Endothelial cell (in vitro differentiated cells): Measurements from ENCODE around the gene ZNF444. TPM values are rescaled to one million over a fixed set of nuclear protein-coding genes. Genes with fewer than 3 reads are reported as not detected.

Experiments
- DNase-seq: peaks from one replicate; pipeline ENCODE4 v3.0.0; 2021; ENCODE audit warnings: low spot score
- H3K27ac Mint-ChIP-seq: one replicate; pipeline ENCODE4 v1.8.0; 2021; ENCODE audit warnings: mixed read lengths, inconsistent platforms; ENCODE audit not compliant: unreplicated experiment
- H3K27me3 Mint-ChIP-seq: one replicate; pipeline ENCODE4 v1.8.0; 2021; ENCODE audit warnings: mild to moderate bottlenecking, moderate library complexity, mixed read lengths, inconsistent platforms; ENCODE audit not compliant: unreplicated experiment
- H3K36me3 Mint-ChIP-seq: one replicate; pipeline ENCODE4 v1.8.0; 2021; ENCODE audit warnings: mild to moderate bottlenecking, low read depth, mixed read lengths, inconsistent platforms; ENCODE audit not compliant: unreplicated experiment
- H3K4me1 Mint-ChIP-seq: one replicate; pipeline ENCODE4 v1.8.0; 2021; ENCODE audit warnings: mild to moderate bottlenecking, mixed read lengths, inconsistent platforms; ENCODE audit not compliant: unreplicated experiment
- H3K4me3 Mint-ChIP-seq: one replicate; pipeline ENCODE4 v1.8.0; 2021; ENCODE audit warnings: mild to moderate bottlenecking, mixed read lengths, inconsistent platforms; ENCODE audit not compliant: unreplicated experiment
- H3K9me3 Mint-ChIP-seq: one replicate; pipeline ENCODE4 v1.8.0; 2021; ENCODE audit warnings: mixed read lengths, inconsistent platforms; ENCODE audit not compliant: unreplicated experiment
- CTCF ChIP-seq: fragments of 200-600 bp; sonication (generic); IDR thresholded peaks from one replicate; pipeline ENCODE4 v1.5.0; 2021; ENCODE audit warnings: antibody characterized with exemption; ENCODE audit not compliant: unreplicated experiment
- total RNA-seq: library from RNA; stranded (reverse); fragmentation: NEBNext Ultra II Directional; extraction: Animal tissue kit (Norgen Biotek cat#: 25700); gene quantifications from one replicate; pipeline ENCODE4 v1.2.1, GENCODE V29; 2021; ENCODE audit not compliant: unreplicated experiment

The ZNF444 gene
- total RNA-seq, 1 donor from 2014 or later: 40.8 TPM

- Mint-ChIP-seq H3K9me3 (no peaks in the 10 kb centered on the region), H3K36me3 (no peaks in the 10 kb centered on the region), H3K27ac (no peak overlapping the region), H3K4me1 (no peaks in the 10 kb centered on the region), H3K27me3 (peaks cover 6% of the 10 kb centered on the region), H3K4me3 (no peak overlapping the region)
- TF ChIP-seq CTCF: no peak
- no peak for DNase-seq
Observed at GRCh38 chr19:56130006-56130405, 11.1 kb upstream of the ZNF444 start.

GRCh38 chr19:56131651-56132050 lies 9.4 kb upstream of the ZNF444 start:
- Mint-ChIP-seq H3K9me3 (no peaks in the 10 kb centered on the region), H3K4me3 (no peak overlapping the region), H3K36me3 (no peaks in the 10 kb centered on the region), H3K27ac (no peak overlapping the region), H3K27me3 (peaks cover 6% of the 10 kb centered on the region), H3K4me1 (no peaks in the 10 kb centered on the region)
- TF ChIP-seq CTCF: no peak
- no peak for DNase-seq

- H3K27me3 Mint-ChIP-seq: peaks cover 6% of the 10 kb centered on the region
- TF ChIP-seq CTCF: no peak
- DNase-seq: no peak
- no peak overlapping the region for H3K27ac Mint-ChIP-seq
- peak overlapping the region; percentile 28 for H3K4me3 Mint-ChIP-seq
- H3K36me3 Mint-ChIP-seq: no peaks in the 10 kb centered on the region
- no peaks in the 10 kb centered on the region for H3K9me3 Mint-ChIP-seq
- no peaks in the 10 kb centered on the region for H3K4me1 Mint-ChIP-seq
Observed at GRCh38 chr19:56132316-56132822, 8.7 kb upstream of the ZNF444 start.

- Mint-ChIP-seq H3K4me3 (no peak overlapping the region), H3K27ac (no peak overlapping the region), H3K4me1 (no peaks in the 10 kb centered on the region), H3K36me3 (no peaks in the 10 kb centered on the region), H3K27me3 (peaks cover 7% of the 10 kb centered on the region), H3K9me3 (no peaks in the 10 kb centered on the region)
- DNase-seq: no peak
- no peak for TF ChIP-seq CTCF
Observed at GRCh38 chr19:56133858-56134653, 7.0 kb upstream of the ZNF444 start.

GRCh38 chr19:56134654-56134921 lies 6.5 kb upstream of the ZNF444 start:
- Mint-ChIP-seq H3K27ac (no peak overlapping the region), H3K36me3 (peaks cover under 1% of the 10 kb centered on the region), H3K27me3 (peaks cover 8% of the 10 kb centered on the region), H3K9me3 (no peaks in the 10 kb centered on the region), H3K4me3 (no peak overlapping the region), H3K4me1 (no peaks in the 10 kb centered on the region)
- no peak for TF ChIP-seq CTCF
- DNase-seq: no peak
